GM10266 (cell line): ENCODE measurements around the gene WDR73.

Experiments
- DNase-seq: peaks from one replicate; pipeline ENCODE4 v3.0.0; 2012; ENCODE audit errors: extremely low spot score
- CTCF ChIP-seq: IDR thresholded peaks from 2 replicates; pipeline ENCODE4 v1.5.1; 2012; ENCODE audit warnings: mild to moderate bottlenecking, low read depth; ENCODE audit not compliant: control insufficient read depth, insufficient read depth; ENCODE audit errors: missing control alignments

The WDR73 gene

GRCh38 chr15:84611631-84612030, 42.5 kb downstream of the WDR73 start:
- DNase-seq = no peak
- no peak for TF ChIP-seq CTCF

GRCh38 chr15:84609818-84610525, 44.1 kb downstream of the WDR73 start:
- TF ChIP-seq CTCF = no peak
- DNase-seq = no peak

- no peak for TF ChIP-seq CTCF
- DNase-seq = no peak
Measured at GRCh38 chr15:84608707-84609284, 45.3 kb downstream of the WDR73 start.

- TF ChIP-seq CTCF = no peak
- DNase-seq = no peak
Measured at GRCh38 chr15:84606653-84607120, 47.4 kb downstream of the WDR73 start.

GRCh38 chr15:84605554-84605882, 48.6 kb downstream of the WDR73 start:
- no peak for DNase-seq
- TF ChIP-seq CTCF = no peak

GRCh38 chr15:84604826-84605553, 49.1 kb downstream of the WDR73 start:
- TF ChIP-seq CTCF = no peak

More at GRCh38 chr15:84604826-84605553, 49.1 kb downstream of the WDR73 start:
- no peak for DNase-seq
